ENCODE results near the gene NEK6. TPM values are rescaled to one million over a fixed set of nuclear protein-coding genes. Genes with fewer than 3 reads are reported as not detected.

Gene NEK6
- total RNA-seq, 2 experiments from 2014 or later, result 5.6 to 16.4 TPM

DNA sequence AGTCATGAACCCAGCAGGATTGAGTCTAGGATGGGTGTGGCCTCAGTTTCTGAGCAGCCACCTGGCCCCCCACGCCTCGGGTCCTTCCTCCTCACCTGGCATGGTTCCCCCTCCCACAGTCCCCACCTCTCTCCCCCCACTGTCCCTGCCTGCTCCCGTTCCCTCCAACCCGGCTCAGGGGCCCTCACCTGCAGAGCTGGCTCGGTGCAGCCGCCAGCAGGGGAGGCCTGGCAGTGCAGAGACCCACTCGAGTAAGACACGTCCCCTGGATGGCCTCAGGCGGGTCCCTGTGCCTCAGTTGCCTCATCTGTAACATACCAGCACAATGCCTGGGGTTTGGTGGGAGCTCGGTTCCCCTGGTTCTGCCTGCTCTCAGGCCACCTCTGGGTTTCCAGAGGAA, 66.2 kb downstream of the NEK6 start:
- POLR2A ChIA-PET, result no interaction called here
- Histone ChIP-seq H3K4me2 (ENCODE audit: low read length) (no peak overlapping the region), H2AFZ (ENCODE audit: low read length) (no peak overlapping the region), H3K4me1 (ENCODE audit: insufficient read depth, low read length, poor library complexity, severe bottlenecking) (no peaks in the 10 kb centered on the region), H3K27ac (ENCODE audit: low read depth, low read length, poor library complexity, severe bottlenecking) (no peak overlapping the region), H4K20me1 (ENCODE audit: insufficient read depth, low read length) (no peaks in the 10 kb centered on the region), H3K36me3 (ENCODE audit: insufficient read depth, low read length) (no peaks in the 10 kb centered on the region), H3K79me2 (ENCODE audit: insufficient read depth, low read depth, low read length) (no peaks in the 10 kb centered on the region), H3K9me3 (ENCODE audit: low read length) (no peaks in the 10 kb centered on the region), H3K4me3 (ENCODE audit: low read depth, low read length, poor library complexity, severe bottlenecking) (no peak overlapping the region), H3K9me2 (ENCODE audit: insufficient read depth, low read length) (no peaks in the 10 kb centered on the region)
- no peak for DNase-seq (ENCODE audit: low spot score)
- CTCF ChIA-PET (ENCODE audit: unreplicated experiment), result no interaction called here
- no peak for TF ChIP-seq EZH2phosphoT487 (IDR thresholded peaks at IDR 0.05; ENCODE audit: borderline replicate concordance, low read depth, low read length)
- TF ChIP-seq, protein P1, sequence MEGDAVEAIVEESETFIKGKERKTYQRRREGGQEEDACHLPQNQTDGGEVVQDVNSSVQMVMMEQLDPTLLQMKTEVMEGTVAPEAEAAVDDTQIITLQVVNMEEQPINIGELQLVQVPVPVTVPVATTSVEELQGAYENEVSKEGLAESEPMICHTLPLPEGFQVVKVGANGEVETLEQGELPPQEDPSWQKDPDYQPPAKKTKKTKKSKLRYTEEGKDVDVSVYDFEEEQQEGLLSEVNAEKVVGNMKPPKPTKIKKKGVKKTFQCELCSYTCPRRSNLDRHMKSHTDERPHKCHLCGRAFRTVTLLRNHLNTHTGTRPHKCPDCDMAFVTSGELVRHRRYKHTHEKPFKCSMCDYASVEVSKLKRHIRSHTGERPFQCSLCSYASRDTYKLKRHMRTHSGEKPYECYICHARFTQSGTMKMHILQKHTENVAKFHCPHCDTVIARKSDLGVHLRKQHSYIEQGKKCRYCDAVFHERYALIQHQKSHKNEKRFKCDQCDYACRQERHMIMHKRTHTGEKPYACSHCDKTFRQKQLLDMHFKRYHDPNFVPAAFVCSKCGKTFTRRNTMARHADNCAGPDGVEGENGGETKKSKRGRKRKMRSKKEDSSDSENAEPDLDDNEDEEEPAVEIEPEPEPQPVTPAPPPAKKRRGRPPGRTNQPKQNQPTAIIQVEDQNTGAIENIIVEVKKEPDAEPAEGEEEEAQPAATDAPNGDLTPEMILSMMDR (conservative IDR thresholded peaks at IDR 0.05; ENCODE audit: low read length), result no peak
- intact Hi-C loops (cut with micrococcal nuclease; ENCODE audit: unreplicated experiment), result no loop called here
- no TSS peak for BruUV-seq (replicated peaks)

DNA sequence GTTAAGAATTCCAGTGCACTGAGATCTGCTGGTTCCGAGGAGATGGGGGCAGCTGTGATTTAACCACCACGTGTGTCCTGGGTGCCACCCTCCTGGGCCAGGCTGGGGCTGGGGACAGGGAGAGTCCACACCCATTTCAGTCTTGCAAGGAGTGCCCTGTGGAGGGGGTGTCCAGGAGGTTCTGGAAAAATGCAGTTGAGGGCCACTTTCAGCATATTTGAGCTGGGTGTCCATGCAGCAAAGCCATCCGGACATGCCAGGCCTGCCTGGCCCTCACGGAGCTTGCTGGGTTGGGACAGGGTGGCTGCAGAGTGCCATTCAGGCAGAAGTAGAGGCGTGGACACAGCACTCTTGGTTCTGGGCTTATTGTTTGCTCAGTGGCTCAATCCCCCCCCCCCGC, 68.1 kb downstream of the NEK6 start:
- no peak overlapping the region for H3K4me3 ChIP-seq (ENCODE audit: low read depth, low read length, poor library complexity, severe bottlenecking)
- BruUV-seq (replicated peaks), result no TSS peak
- no peaks in the 10 kb centered on the region for H4K20me1 ChIP-seq (ENCODE audit: insufficient read depth, low read length)
- no peak for TF ChIP-seq EZH2phosphoT487 (IDR thresholded peaks at IDR 0.05; ENCODE audit: borderline replicate concordance, low read depth, low read length)
- TF ChIP-seq, protein P1 (conservative IDR thresholded peaks at IDR 0.05; ENCODE audit: low read length), result no peak
- H3K36me3 ChIP-seq (ENCODE audit: insufficient read depth, low read length), result no peaks in the 10 kb centered on the region
- POLR2A ChIA-PET, result no interaction called here
- H3K4me2 ChIP-seq (ENCODE audit: low read length), result no peak overlapping the region
- H3K27ac ChIP-seq (ENCODE audit: low read depth, low read length, poor library complexity, severe bottlenecking), result no peak overlapping the region
- H3K79me2 ChIP-seq (ENCODE audit: insufficient read depth, low read depth, low read length), result no peaks in the 10 kb centered on the region
- no peaks in the 10 kb centered on the region for H3K9me3 ChIP-seq (ENCODE audit: low read length)
- intact Hi-C loops (cut with micrococcal nuclease; ENCODE audit: unreplicated experiment), result no loop called here
- no peaks in the 10 kb centered on the region for H3K4me1 ChIP-seq (ENCODE audit: insufficient read depth, low read length, poor library complexity, severe bottlenecking)
- H2AFZ ChIP-seq (ENCODE audit: low read length), result no peak overlapping the region
- CTCF ChIA-PET (ENCODE audit: unreplicated experiment), result no interaction called here
- DNase-seq (ENCODE audit: low spot score), result no peak
- H3K9me2 ChIP-seq (ENCODE audit: insufficient read depth, low read length), result no peaks in the 10 kb centered on the region

DNA sequence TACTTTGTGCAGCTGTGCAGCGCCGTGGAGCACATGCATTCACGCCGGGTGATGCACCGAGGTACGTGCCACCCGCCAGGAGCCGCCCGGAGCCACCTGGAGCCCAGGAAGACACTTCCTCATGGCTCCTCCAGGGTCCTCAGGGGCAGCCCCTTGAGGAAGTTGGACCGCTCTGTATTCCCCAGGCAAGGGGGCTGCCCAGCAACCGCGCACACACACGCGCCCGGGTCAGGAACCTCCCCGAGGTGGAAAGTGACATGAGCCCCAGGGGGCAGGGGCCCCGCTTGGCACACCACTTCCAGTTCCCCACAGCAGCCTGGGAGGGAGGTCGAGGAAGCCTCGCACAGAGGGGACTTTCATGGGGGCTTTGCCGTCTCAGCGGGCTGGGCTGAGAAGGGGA, 68.6 kb downstream of the NEK6 start:
- ChIA-PET CTCF (ENCODE audit: unreplicated experiment) (no interaction called here), POLR2A (no interaction called here)
- BruUV-seq (replicated peaks), result no TSS peak
- Histone ChIP-seq H3K79me2 (ENCODE audit: insufficient read depth, low read depth, low read length) (no peaks in the 10 kb centered on the region), H3K9me2 (ENCODE audit: insufficient read depth, low read length) (no peaks in the 10 kb centered on the region), H3K4me2 (ENCODE audit: low read length) (no peak overlapping the region), H4K20me1 (ENCODE audit: insufficient read depth, low read length) (no peaks in the 10 kb centered on the region), H3K4me3 (ENCODE audit: low read depth, low read length, poor library complexity, severe bottlenecking) (no peak overlapping the region), H3K4me1 (ENCODE audit: insufficient read depth, low read length, poor library complexity, severe bottlenecking) (no peaks in the 10 kb centered on the region), H3K36me3 (ENCODE audit: insufficient read depth, low read length) (no peaks in the 10 kb centered on the region), H3K27ac (ENCODE audit: low read depth, low read length, poor library complexity, severe bottlenecking) (no peak overlapping the region), H2AFZ (ENCODE audit: low read length) (no peak overlapping the region), H3K9me3 (ENCODE audit: low read length) (no peaks in the 10 kb centered on the region)
- intact Hi-C loops (cut with micrococcal nuclease; ENCODE audit: unreplicated experiment), result no loop called here
- DNase-seq (ENCODE audit: low spot score), result no peak
- no peak for TF ChIP-seq EZH2phosphoT487 (IDR thresholded peaks at IDR 0.05; ENCODE audit: borderline replicate concordance, low read depth, low read length)
- TF ChIP-seq, protein P1 (conservative IDR thresholded peaks at IDR 0.05; ENCODE audit: low read length), result no peak
